Right cardiac atrium (tissue), 5 donors: Measurements from ENCODE around the gene ELANE. TPM values are rescaled to one million over a fixed set of nuclear protein-coding genes. Genes with fewer than 3 reads are reported as not detected.
A peak's percentile ranks its signal among the peaks of the same experiment; 100 is the strongest.
"Not testable (repeated sequence)": the region's sequence is repeated elsewhere in the genome, so short reads cannot be mapped to it uniquely, and the experiment has no call there.

Source experiments
- ATAC-seq, 2 donors: fragments of 200-7000 bp; cut with Tn5 transposase; one replicate each; pipeline versions ENCODE4 v1.8.0 to v1.9.1; 2020; ENCODE audit warnings: moderate library complexity in 2 of 2, mild to moderate bottlenecking in 1 of 2
- DNase-seq, 3 donors: peaks; one replicate each; pipeline ENCODE4 v3.0.0-alpha.2; 2020
- H3K27ac ChIP-seq: one replicate; pipeline ENCODE4 v1.5.1; 2013; ENCODE audit warnings: mild to moderate bottlenecking, low read length, control low read depth, moderate library complexity
- H3K27me3 ChIP-seq: one replicate; pipeline ENCODE4 v1.6.1; 2013; ENCODE audit not compliant: control insufficient read depth, insufficient read depth
- H3K4me1 ChIP-seq: one replicate; pipeline ENCODE4 v1.6.1; 2013; ENCODE audit warnings: low read length; ENCODE audit not compliant: control insufficient read depth, insufficient read depth
- H3K4me3 ChIP-seq: one replicate; pipeline ENCODE4 v1.5.1; 2013; ENCODE audit warnings: low read length, control low read depth
- H3K9me3 ChIP-seq: one replicate; pipeline ENCODE4 v1.6.1; 2013; ENCODE audit warnings: low read length; ENCODE audit not compliant: control insufficient read depth
- WGBS: extraction: QIAGEN DNeasy Blood & Tissue Kit; methylation state at CpG from one replicate; pipeline ENCODE4 v1.1.7; 2013; 5-methylcytosine and 5-hydroxymethylcytosine counted together
- intact Hi-C, 4 donors: fragments of 100-400 bp; cut with DNase I; formaldehyde crosslinking; loops; one replicate each; pipeline versions ENCODE4 v1.11.0 to v1.14.0; 2022 to 2023
- polyA plus RNA-seq: library from polyadenylated mRNA; stranded (reverse); fragments of 200-250 nt; gene quantifications from one replicate; pipeline ENCODE4 v1.2.3, GENCODE V29; 2013
- total RNA-seq, 4 donors: library from RNA; stranded (reverse); fragmentation: NEBNext Ultra II Directional; extraction: Animal tissue kit (Norgen Biotek cat#: 25700); gene quantifications; one replicate each; pipeline ENCODE4 v1.2.1, GENCODE V29; 2021
- donor health status: healthy with polysubstance abuse.
- donor health status: DM: no; HTN: yes; CAD: no.
- donor health status: DM: no; HTN: no; CAD: no.
- donor health status: DM: no; HTN: yes; CAD: no; lungs with severe emphysema.
- donor health status: DM: yes; HTN: yes; CAD: no.

ELANE gene
- total and polyA plus RNA-seq, 5 donors = 0.85 to 3.4 (median 2.0) TPM

- Histone ChIP-seq H3K27me3 (no peaks in the 10 kb centered on the region), H3K4me3 (no peak overlapping the region), H3K4me1 (no peaks in the 10 kb centered on the region), H3K9me3 (no peaks in the 10 kb centered on the region), H3K27ac (no peak overlapping the region)
- ATAC-seq = peak in 1 of 2 donors; percentile 11
- peak in 1 of 3 donors; percentile 59 for DNase-seq
- intact Hi-C loops = no loop called here
- WGBS = 95% methylated on average over 47 of the region's 47 CpGs
Observed at GRCh38 chr19:815079-815774, 36.9 kb upstream of the ELANE start.

DNA sequence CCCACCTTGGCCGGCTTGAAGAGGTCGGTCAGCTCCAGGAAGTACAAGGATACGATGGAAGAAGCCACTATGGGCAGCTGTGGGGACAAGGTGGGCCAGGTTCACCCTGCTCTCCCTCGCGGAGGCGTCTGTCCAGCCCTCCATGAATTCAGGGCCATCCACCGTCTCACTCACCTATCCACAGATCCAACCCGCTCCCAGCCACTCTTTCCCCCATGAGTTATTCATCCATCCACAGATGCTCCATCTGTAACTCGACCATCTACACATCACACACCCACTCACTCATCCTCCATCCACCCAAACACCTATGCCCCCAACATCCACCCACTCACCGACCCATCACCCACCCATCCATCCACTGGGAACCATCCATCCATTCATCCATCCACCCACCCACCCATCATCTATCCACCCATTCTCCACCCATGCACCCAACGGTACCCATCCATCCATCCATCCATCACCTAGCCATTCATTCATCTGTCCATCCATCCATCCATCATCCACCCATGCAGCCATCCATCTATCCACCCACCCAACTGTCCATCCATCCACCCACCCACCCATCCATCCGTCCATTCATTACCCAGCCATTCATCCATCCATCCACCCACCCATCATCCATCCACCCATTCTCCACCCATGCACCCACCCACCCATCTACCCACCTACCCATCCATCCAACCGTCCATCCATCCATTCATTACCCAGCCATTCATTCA, 36.2 kb upstream of the ELANE start:
- intact Hi-C loops = no loop called here
- H3K9me3 ChIP-seq = no peaks in the 10 kb centered on the region
- no peak for DNase-seq
- peak in 1 of 2 donors; percentile 2 for ATAC-seq
- 96% methylated on average over 13 of the region's 13 CpGs for WGBS
- H3K27me3 ChIP-seq = no peaks in the 10 kb centered on the region
- H3K4me1 ChIP-seq = no peaks in the 10 kb centered on the region
- no peak overlapping the region for H3K4me3 ChIP-seq
- no peak overlapping the region for H3K27ac ChIP-seq

DNA sequence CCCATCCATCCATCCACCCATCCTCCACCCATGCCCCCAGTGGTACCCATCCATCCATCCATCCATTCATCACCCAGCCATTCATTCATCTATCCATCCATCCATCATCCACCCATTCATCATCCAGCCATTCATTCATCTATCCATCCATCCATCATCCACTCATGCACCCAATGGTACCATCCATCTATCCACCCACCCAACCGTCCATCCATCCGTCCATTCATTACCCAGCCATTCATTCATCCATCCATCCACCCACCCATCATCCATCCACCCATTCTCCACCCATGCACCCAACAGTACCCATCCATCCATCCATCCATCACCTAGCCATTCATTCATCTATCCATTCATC, 35.6 kb upstream of the ELANE start:
- Histone ChIP-seq H3K9me3 (no peaks in the 10 kb centered on the region), H3K4me1 (no peaks in the 10 kb centered on the region), H3K27me3 (no peaks in the 10 kb centered on the region), H3K27ac (no peak overlapping the region), H3K4me3 (no peak overlapping the region)
- ATAC-seq (no peak), DNase-seq (no peak)
- WGBS = 86% methylated on average over 2 of the region's 2 CpGs
- intact Hi-C loops = no loop called here

DNA sequence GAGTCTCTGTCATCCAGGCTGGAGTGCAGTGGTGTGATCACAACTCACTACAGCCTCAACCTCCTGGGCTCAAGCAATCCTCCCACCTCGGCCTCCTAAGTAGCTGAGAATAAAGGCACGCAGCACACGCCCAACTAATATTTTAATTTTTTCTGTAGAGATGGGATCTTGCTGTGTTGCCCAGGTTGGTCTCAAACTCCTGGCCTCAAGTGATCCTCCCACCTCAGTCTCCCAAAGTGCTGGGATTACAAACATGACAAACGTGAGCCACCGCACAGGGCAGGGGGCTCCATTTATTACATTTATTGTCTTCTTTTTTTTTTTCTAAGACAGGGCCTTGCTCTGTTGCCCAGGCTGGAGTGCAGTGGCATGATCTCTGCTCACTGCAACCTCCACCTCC, 31.9 kb upstream of the ELANE start:
- H3K4me3 ChIP-seq, H3K9me3 ChIP-seq, H3K27me3 ChIP-seq, H3K4me1 ChIP-seq, DNase-seq, intact Hi-C loops, ATAC-seq, H3K27ac ChIP-seq: not testable (repeated sequence)
- WGBS = 95% methylated on average over 5 of the region's 5 CpGs

DNA sequence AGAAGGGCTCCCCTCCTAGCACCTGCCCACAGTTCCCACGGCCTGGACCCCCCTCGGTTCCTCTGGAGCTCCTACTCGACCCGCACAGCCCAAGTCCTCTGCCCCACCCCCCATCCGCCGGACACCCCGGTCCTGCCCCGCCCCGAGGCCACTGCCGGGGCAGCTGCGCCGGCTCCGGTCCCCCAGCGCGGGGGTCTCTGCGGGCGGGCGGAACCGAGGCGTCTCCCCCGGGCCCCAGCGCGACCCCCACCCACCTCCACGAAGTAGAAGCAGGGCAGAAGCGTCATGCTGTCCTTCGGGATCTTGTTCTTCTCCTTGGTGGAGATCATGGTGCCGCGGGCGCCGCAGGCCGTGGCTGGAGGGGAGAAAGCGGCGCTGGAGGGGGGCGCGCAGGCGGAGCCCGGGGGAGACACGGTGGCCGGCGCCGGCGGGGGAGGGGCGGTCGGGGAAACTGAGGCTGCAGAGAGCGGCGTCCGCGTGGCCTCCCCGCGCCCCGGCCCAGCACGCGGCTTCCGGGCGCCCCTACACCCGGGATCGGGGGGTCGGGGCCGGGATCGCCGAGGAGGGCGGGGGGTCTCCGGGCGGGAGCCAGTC, 30.8 kb upstream of the ELANE start:
- no peak overlapping the region for H3K27ac ChIP-seq
- 1% methylated on average over 64 of the region's 64 CpGs for WGBS
- ATAC-seq (peak; percentile 16 to 22), DNase-seq (peak in 1 of 3 donors; percentile 51)
- intact Hi-C loops = no loop called here
- no peaks in the 10 kb centered on the region for H3K9me3 ChIP-seq
- H3K4me1 ChIP-seq = no peaks in the 10 kb centered on the region
- peak overlapping the region; percentile 46 for H3K4me3 ChIP-seq
- H3K27me3 ChIP-seq = no peaks in the 10 kb centered on the region

GRCh38 chr19:821825-822503, 30.1 kb upstream of the ELANE start, which contains the start of gene PLPPR3:
Gene PLPPR3 (minus strand): TSS chr19:821955. CDS start chr19:821559, 396 bp downstream.
- under 1% methylated on average over 85 of the region's 86 CpGs for WGBS
- no peaks in the 10 kb centered on the region for H3K4me1 ChIP-seq
- H3K4me3 ChIP-seq = peak within 1 kb of the TSS; percentile 46
- H3K27me3 ChIP-seq = no peaks in the 10 kb centered on the region
- ATAC-seq (peak in 1 of 2 donors; percentile 42), DNase-seq (peak in 1 of 3 donors; percentile 46)
- intact Hi-C loops = no loop called here
- no peak within 1 kb of the TSS for H3K27ac ChIP-seq
- no peaks in the 10 kb centered on the region for H3K9me3 ChIP-seq

GRCh38 chr19:823565-824121, 28.5 kb upstream of the ELANE start:
- intact Hi-C loops = no loop called here
- Histone ChIP-seq H3K4me3 (no peak overlapping the region), H3K9me3 (no peaks in the 10 kb centered on the region), H3K27ac (no peak overlapping the region), H3K27me3 (no peaks in the 10 kb centered on the region), H3K4me1 (no peaks in the 10 kb centered on the region)
- no peak for ATAC-seq
- WGBS = 62% methylated on average over 12 of the region's 12 CpGs
- no peak for DNase-seq

- intact Hi-C loops = no loop called here
- 69% methylated on average over 15 of the region's 15 CpGs for WGBS
- ATAC-seq = peak; percentile 19 to 24
Observed at GRCh38 chr19:824885-825284, 27.2 kb upstream of the ELANE start.

GRCh38 chr19:825897-826644, 26.0 kb upstream of the ELANE start:
- intact Hi-C loops = no loop called here
- 80% methylated on average over 19 of the region's 19 CpGs for WGBS
- ATAC-seq = no peak
- Histone ChIP-seq H3K4me3 (no peak overlapping the region), H3K4me1 (no peaks in the 10 kb centered on the region), H3K27me3 (no peaks in the 10 kb centered on the region), H3K9me3 (no peaks in the 10 kb centered on the region), H3K27ac (no peak overlapping the region)
- DNase-seq = no peak

More at GRCh38 chr19:824885-825284, 27.2 kb upstream of the ELANE start:
- H3K27me3 ChIP-seq = no peaks in the 10 kb centered on the region
- H3K4me1 ChIP-seq = no peaks in the 10 kb centered on the region
- H3K9me3 ChIP-seq = no peaks in the 10 kb centered on the region
- DNase-seq = peak in 1 of 3 donors; percentile 54
- no peak overlapping the region for H3K27ac ChIP-seq
- H3K4me3 ChIP-seq = no peak overlapping the region

- Histone ChIP-seq H3K4me3 (no peak overlapping the region), H3K27ac (no peak overlapping the region), H3K4me1 (no peaks in the 10 kb centered on the region), H3K27me3 (no peaks in the 10 kb centered on the region), H3K9me3 (no peaks in the 10 kb centered on the region)
- no peak for ATAC-seq
- intact Hi-C loops = no loop called here
- DNase-seq = no peak
- WGBS = 89% methylated on average over 11 of the region's 11 CpGs
Observed at GRCh38 chr19:827314-827709, 24.8 kb upstream of the ELANE start.
